ENCODE measurements around the gene KRTAP5-7.

GRCh38 chr11:71499125-71499524 lies 27.9 kb upstream of the KRTAP5-7 start:
- TF ChIP-seq CTCF (conservative IDR thresholded peaks at IDR 0.05; ENCODE audit: low read length) (no peak), EZH2phosphoT487 (IDR thresholded peaks at IDR 0.05; ENCODE audit: borderline replicate concordance) (no peak)
